A549 (cell line): ENCODE results near the gene IFITM1. TPM values are rescaled to one million over a fixed set of nuclear protein-coding genes. Genes with fewer than 3 reads are reported as not detected.
"Not testable (repeated sequence)": the region's sequence is repeated elsewhere in the genome, so short reads cannot be mapped to it uniquely, and the experiment has no call there.

Experiments used
- ATAC-seq, 2 experiments: fragments of 200-7000 bp in 1 of 2; fragments of >200 bp in 1 of 2; cut with Nextera tagmentation in 1 of 2; cut with Tn5 transposase in 1 of 2; 3 replicates each; pipeline versions ENCODE4 v1.8.0 to v1.9.1; 2018 to 2020; ENCODE audit warnings: mild to moderate bottlenecking in 1 of 2, moderate library complexity in 1 of 2
- CTCF ChIA-PET: fragments of 300-600 bp; sonication (Branson Sonifier 250); formaldehyde crosslinking; extraction: SDS; loops from one replicate; lab custom pipeline; 2021; ENCODE audit warnings: antibody characterized with exemption, inconsistent platforms; lab: Yijun Ruan, JAX
- POLR2A ChIA-PET: fragments of 350-600 bp; formaldehyde crosslinking; extraction: SDS; loops from one replicate; lab custom pipeline; 2021; ENCODE audit warnings: antibody characterized with exemption, inconsistent platforms; lab: Yijun Ruan, JAX
- DNase-seq, 2 experiments: peaks; one replicate each; pipeline versions ENCODE4 v3.0.0 to v3.0.0-alpha.2; 2011 to 2016; ENCODE audit warnings: low read depth in 1 of 2, low spot score in 1 of 2
- FAIRE-seq: peaks from 2 replicates; lab custom pipeline; 2011; peaks lifted over from hg19 to GRCh38; lab: Jason Lieb, UNC
- H3K27ac ChIP-seq, 2 experiments: fragments of >200 bp; sonication (Bioruptor Twin); formaldehyde crosslinking; 3 replicates each; pipeline ENCODE4 v1.5.1; 2016 to 2017
- H3K4me1 ChIP-seq: fragments of >200 bp; sonication (Bioruptor Twin); formaldehyde crosslinking; 3 replicates; pipeline ENCODE4 v1.6.1; 2016
- H3K4me2 ChIP-seq: fragments of >200 bp; sonication (Bioruptor Twin); formaldehyde crosslinking; 3 replicates; pipeline ENCODE4 v1.6.1; 2016
- H3K4me3 ChIP-seq: fragments of >200 bp; sonication (Bioruptor Twin); formaldehyde crosslinking; 3 replicates; pipeline ENCODE4 v1.5.1; 2016
- H3K9me3 ChIP-seq: fragments of >200 bp; sonication (Bioruptor Twin); formaldehyde crosslinking; 3 replicates; pipeline ENCODE4 v1.6.1; 2016
- BCL3 ChIP-seq: fragments of >200 bp; sonication (Bioruptor Twin); formaldehyde crosslinking; IDR thresholded peaks from 3 replicates; pipeline ENCODE4 v1.6.1; 2016
- CBX8 ChIP-seq: fragments of 200-600 bp; sonication (generic); IDR thresholded peaks from 2 replicates; pipeline ENCODE4 v1.6.1; 2016
- CEBPB ChIP-seq, 2 experiments: fragments of >200 bp in 1 of 2; sonication (Bioruptor Twin) in 1 of 2; formaldehyde crosslinking in 1 of 2; IDR thresholded peaks; 2 replicates each; pipeline ENCODE4 v1.6.1; 2012 to 2016
- HOXB5 ChIP-seq: fragments of 250-450 bp; sonication (Bioruptor Pico); IDR thresholded peaks from 2 replicates; pipeline ENCODE4 v1.5.0; 2020; ENCODE audit warnings: mild to moderate bottlenecking, moderate library complexity
- KDM5A ChIP-seq: fragments of 200-600 bp; sonication (generic); IDR thresholded peaks from 2 replicates; pipeline ENCODE4 v1.6.1; 2016; ENCODE audit warnings: antibody characterized with exemption, mild to moderate bottlenecking
- MAX ChIP-seq: IDR thresholded peaks from 2 replicates; pipeline ENCODE4 v1.6.1; 2012
- RARB ChIP-seq: fragments of 250-450 bp; sonication (Bioruptor Pico); IDR thresholded peaks from 2 replicates; pipeline ENCODE4 v1.8.0; 2021; ENCODE audit warnings: mild to moderate bottlenecking, moderate library complexity
- RNF2 ChIP-seq: fragments of 200-600 bp; sonication (generic); IDR thresholded peaks from 2 replicates; pipeline ENCODE4 v1.6.1; 2016; ENCODE audit warnings: low read depth, mild to moderate bottlenecking, antibody characterized with exemption, moderate library complexity, borderline replicate concordance
- SMC3 ChIP-seq: fragments of >200 bp; sonication (Bioruptor Twin); formaldehyde crosslinking; IDR thresholded peaks from 3 replicates; pipeline ENCODE4 v1.6.1; 2018; ENCODE audit warnings: inconsistent platforms
- USF2 ChIP-seq: fragments of 450-650 bp; IDR thresholded peaks from 2 replicates; pipeline ENCODE4 v1.6.1; 2014; ENCODE audit warnings: antibody characterized with exemption
- WGBS: methylation state at CpG from one replicate; pipeline ENCODE4 v1.1.6; 2017; ENCODE audit errors: missing lambda C conversion rate; 5-methylcytosine and 5-hydroxymethylcytosine counted together
- polyA plus RNA-seq, 4 experiments: library from polyadenylated mRNA; depleted of rRNA in 3 of 4; stranded (reverse); fragments of >200 nt; fragmentation: RNase III in 1 of 4; extraction: RNeasy Plus Mini Kit Qiagen cat#74134 plus additional on column Dnase treatment in 1 of 4; gene quantifications; 2 replicates in 3 of 4; 3 replicates in 1 of 4; pipeline ENCODE4 v1.2.3, GENCODE V29; 2011 to 2017
- TF ChIP-seq, protein P1 (sequence below): fragments of 250-450 bp; sonication (Bioruptor Pico); IDR thresholded peaks from 2 replicates; pipeline ENCODE4 v1.5.0; 2020; ENCODE audit warnings: low read depth, mild to moderate bottlenecking, moderate library complexity

IFITM1 gene
- polyA plus RNA-seq, 2 of the 4 experiments (the other 2 are of a cell fraction) = 0.14 to 1.7 TPM

- ATAC-seq = peak; percentile 42 to 71; a peak in 4 of 6 replicates
- H3K4me2 ChIP-seq = peak overlapping the region; percentile 93
- peaks cover 8% of the 10 kb centered on the region; the same call in 2 of the 3 replicates for H3K9me3 ChIP-seq
- peak overlapping the region; percentile 42 for H3K4me3 ChIP-seq
- ChIA-PET CTCF (interaction anchor here (0.6 to 1.9 kb wide), 6 partner anchors 9 to 40 kb away, joined by 3 to 8 read pairs (median 4); partner anchors contain the start of gene IFITM2), POLR2A (interaction anchor here (1.2 kb wide), 1 partner anchor 60 kb away, joined by 3 read pairs; the partner anchor contains the start of genes BET1L and RIC8A)
- no peak for FAIRE-seq
- WGBS = 11% methylated on average over 16 of the region's 18 CpGs
- peak; percentile 35 to 61 for DNase-seq
- TF ChIP-seq MAX (peak; percentile 56), HOXB5 (CRISPR knock-in tag) (0 out of 2 replicates have a peak, but pooled peaks have one; percentile 19), RNF2 (no peak)
- peak overlapping the region; percentile 68 to 76 for H3K27ac ChIP-seq
- H3K4me1 ChIP-seq = peaks cover 7% of the 10 kb centered on the region
These were observed 46.3 kb upstream of the IFITM1 start for GRCh38 chr11:267491-267994.

DNA sequence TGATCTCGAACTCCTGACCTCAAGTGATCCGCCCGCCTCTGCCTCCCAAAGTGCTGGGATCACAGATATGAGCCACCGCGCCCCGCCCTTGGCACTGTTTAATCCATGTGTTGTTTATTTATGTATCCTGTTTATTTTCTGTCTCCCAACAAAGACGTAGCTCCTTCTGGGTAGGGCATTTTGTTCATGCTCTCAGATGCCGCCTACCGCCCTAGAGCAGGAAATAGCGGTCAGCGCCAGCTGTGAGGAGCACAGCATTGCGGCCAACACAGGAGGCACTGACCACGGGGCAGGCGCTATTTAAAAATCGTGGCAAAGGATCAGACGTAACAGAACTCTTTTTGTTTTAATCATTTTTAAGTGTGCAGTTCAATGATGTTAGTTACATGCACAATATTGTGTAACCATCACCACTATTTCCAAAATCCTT lies 45.1 kb upstream of the IFITM1 start:
- WGBS = 69% methylated on average over 16 of the region's 16 CpGs
- H3K4me2 ChIP-seq, POLR2A ChIA-PET, H3K4me3 ChIP-seq, H3K9me3 ChIP-seq, FAIRE-seq, H3K27ac ChIP-seq, H3K4me1 ChIP-seq: not testable (repeated sequence)
- peak in 1 of 2 experiments; percentile 65 for DNase-seq
- CTCF ChIA-PET = interaction anchor here (1.5 to 1.9 kb wide), 2 partner anchors 13 to 17 kb away, joined by 8 read pairs; no protein-coding TSS in a partner anchor
- ATAC-seq = peak; percentile 35 to 70; a peak in 4 of 6 replicates

GRCh38 chr11:269146-269890 lies 44.5 kb upstream of the IFITM1 start:
- WGBS = 78% methylated on average over 21 of the region's 21 CpGs

GRCh38 chr11:270451-271318 lies 43.2 kb upstream of the IFITM1 start:
- no peak for FAIRE-seq
- no peak overlapping the region for H3K27ac ChIP-seq
- CTCF ChIA-PET = interaction anchor here (0.8 to 2.4 kb wide), 4 partner anchors 10 to 78 kb away, joined by 3 to 9 read pairs (median 4); no protein-coding TSS in a partner anchor
- H3K4me1 ChIP-seq = peaks cover 7% of the 10 kb centered on the region
- DNase-seq = no peak
- TF ChIP-seq BCL3 = no peak
- TF ChIP-seq, protein P1, sequence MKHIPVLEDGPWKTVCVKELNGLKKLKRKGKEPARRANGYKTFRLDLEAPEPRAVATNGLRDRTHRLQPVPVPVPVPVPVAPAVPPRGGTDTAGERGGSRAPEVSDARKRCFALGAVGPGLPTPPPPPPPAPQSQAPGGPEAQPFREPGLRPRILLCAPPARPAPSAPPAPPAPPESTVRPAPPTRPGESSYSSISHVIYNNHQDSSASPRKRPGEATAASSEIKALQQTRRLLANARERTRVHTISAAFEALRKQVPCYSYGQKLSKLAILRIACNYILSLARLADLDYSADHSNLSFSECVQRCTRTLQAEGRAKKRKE = no peak
- TF ChIP-seq USF2 = no peak
- no peak for TF ChIP-seq KDM5A
- no peak for TF ChIP-seq SMC3
- no peak for TF ChIP-seq RARB (CRISPR knock-in tag)
- 76% methylated on average over 17 of the region's 18 CpGs for WGBS
- peaks cover 6% of the 10 kb centered on the region; the same call in 2 of the 3 replicates for H3K9me3 ChIP-seq
- ATAC-seq = no peak
- no peak overlapping the region for H3K4me3 ChIP-seq
- POLR2A ChIA-PET = no interaction called here
- H3K4me2 ChIP-seq = no peak overlapping the region

More at GRCh38 chr11:269146-269890, 44.5 kb upstream of the IFITM1 start:
- POLR2A ChIA-PET = no interaction called here
- Histone ChIP-seq H3K4me2 (no peak overlapping the region), H3K4me3 (no peak overlapping the region), H3K9me3 (peaks cover 8% of the 10 kb centered on the region; the same call in 2 of the 3 replicates), H3K27ac (no peak overlapping the region), H3K4me1 (peaks cover 7% of the 10 kb centered on the region)
- no peak for FAIRE-seq
- CTCF ChIA-PET = interaction anchor here (1.0 to 2.4 kb wide), 4 partner anchors 11 to 19 kb away, joined by 3 to 9 read pairs (median 8); no protein-coding TSS in a partner anchor
- DNase-seq = no peak
- TF ChIP-seq CEBPB (IDR thresholded peaks at IDR 0.05) = 0 out of 4 replicates have a peak, but pooled peaks of 1 of the 2 experiments have one; percentile 12
- no peak for TF ChIP-seq CBX8
- ATAC-seq = no peak
